Effector memory CD4-positive, alpha-beta T cell (primary cell): Measurements from ENCODE around the gene GRID1.

ENCODE experiments used
- DNase-seq, 3 donors: peaks; one replicate each; pipeline ENCODE4 v3.0.0-alpha.2; 2020
- H3K27ac ChIP-seq: 2 replicates; pipeline ENCODE4 v1.7.0; 2013; ENCODE audit warnings: mild to moderate bottlenecking, low read length, moderate library complexity; ENCODE audit not compliant: insufficient read depth, poor library complexity, severe bottlenecking
- H3K27me3 ChIP-seq: replicated peaks from 2 replicates; pipeline ENCODE4 v1.7.0; 2013; ENCODE audit warnings: mild to moderate bottlenecking, low read length; ENCODE audit not compliant: insufficient read depth, control insufficient read depth, poor library complexity, severe bottlenecking
- H3K36me3 ChIP-seq: 2 replicates; pipeline ENCODE4 v1.7.0; 2013; ENCODE audit warnings: mild to moderate bottlenecking, low read length, moderate library complexity; ENCODE audit not compliant: control insufficient read depth, insufficient read depth
- H3K4me1 ChIP-seq: 2 replicates; pipeline ENCODE4 v1.7.0; 2013; ENCODE audit warnings: low read length, mild to moderate bottlenecking; ENCODE audit not compliant: control insufficient read depth, insufficient read depth, poor library complexity, severe bottlenecking
- H3K4me3 ChIP-seq: 2 replicates; pipeline ENCODE4 v1.7.0; 2013; ENCODE audit warnings: low read length, low read depth, mild to moderate bottlenecking; ENCODE audit not compliant: insufficient read depth, poor library complexity, severe bottlenecking
- H3K9me3 ChIP-seq: 2 replicates; pipeline ENCODE4 v1.7.0; 2013; ENCODE audit warnings: mild to moderate bottlenecking, low read length, moderate library complexity; ENCODE audit not compliant: control insufficient read depth

GRID1 gene

GRCh38 chr10:86187499-86188239 is 178.9 kb downstream of the GRID1 start:
- Histone ChIP-seq H3K9me3 (no peaks in the 10 kb centered on the region), H3K4me3 (no peak overlapping the region)

GRCh38 chr10:86186633-86187032 is 180.0 kb downstream of the GRID1 start:
- H3K4me3 ChIP-seq: no peak overlapping the region
- H3K36me3 ChIP-seq: no peaks in the 10 kb centered on the region
- no peak for DNase-seq
- H3K27me3 ChIP-seq: no peaks in the 10 kb centered on the region
- H3K4me1 ChIP-seq: no peaks in the 10 kb centered on the region
- H3K27ac ChIP-seq: no peak overlapping the region
- H3K9me3 ChIP-seq: no peaks in the 10 kb centered on the region

More at GRCh38 chr10:86187499-86188239, 178.9 kb downstream of the GRID1 start:
- DNase-seq: no peak
- Histone ChIP-seq H3K27ac (no peak overlapping the region), H3K36me3 (no peaks in the 10 kb centered on the region), H3K4me1 (no peaks in the 10 kb centered on the region), H3K27me3 (no peaks in the 10 kb centered on the region)

GRCh38 chr10:86182595-86182994 is 184.0 kb downstream of the GRID1 start:
- no peak overlapping the region for H3K4me3 ChIP-seq
- H3K27me3 ChIP-seq: no peaks in the 10 kb centered on the region
- no peaks in the 10 kb centered on the region for H3K36me3 ChIP-seq
- no peak overlapping the region for H3K27ac ChIP-seq
- H3K4me1 ChIP-seq: no peaks in the 10 kb centered on the region
- no peak for DNase-seq
- H3K9me3 ChIP-seq: no peaks in the 10 kb centered on the region

GRCh38 chr10:86182150-86182549 is 184.4 kb downstream of the GRID1 start:
- Histone ChIP-seq H3K4me1 (no peaks in the 10 kb centered on the region), H3K9me3 (no peaks in the 10 kb centered on the region), H3K36me3 (no peaks in the 10 kb centered on the region), H3K27me3 (no peaks in the 10 kb centered on the region), H3K27ac (no peak overlapping the region), H3K4me3 (no peak overlapping the region)
- no peak for DNase-seq

GRCh38 chr10:86180861-86181260 is 185.7 kb downstream of the GRID1 start:
- H3K27me3 ChIP-seq: no peaks in the 10 kb centered on the region
- no peak for DNase-seq
- no peaks in the 10 kb centered on the region for H3K9me3 ChIP-seq
- H3K36me3 ChIP-seq: no peaks in the 10 kb centered on the region
- H3K27ac ChIP-seq: no peak overlapping the region
- H3K4me1 ChIP-seq: no peaks in the 10 kb centered on the region
- H3K4me3 ChIP-seq: no peak overlapping the region

GRCh38 chr10:86179961-86180360 is 186.6 kb downstream of the GRID1 start:
- no peaks in the 10 kb centered on the region for H3K9me3 ChIP-seq
- no peaks in the 10 kb centered on the region for H3K36me3 ChIP-seq

GRCh38 chr10:86179153-86179524 is 187.5 kb downstream of the GRID1 start:
- Histone ChIP-seq H3K36me3 (no peaks in the 10 kb centered on the region), H3K9me3 (no peaks in the 10 kb centered on the region), H3K4me1 (no peaks in the 10 kb centered on the region), H3K27ac (no peak overlapping the region), H3K27me3 (no peaks in the 10 kb centered on the region), H3K4me3 (no peak overlapping the region)
- no peak for DNase-seq

More at GRCh38 chr10:86179961-86180360, 186.6 kb downstream of the GRID1 start:
- no peak for DNase-seq
- H3K27me3 ChIP-seq: no peaks in the 10 kb centered on the region
- no peaks in the 10 kb centered on the region for H3K4me1 ChIP-seq
- no peak overlapping the region for H3K27ac ChIP-seq
- H3K4me3 ChIP-seq: no peak overlapping the region

GRCh38 chr10:86178401-86179152 is 188.0 kb downstream of the GRID1 start:
- H3K4me3 ChIP-seq: no peak overlapping the region
- H3K36me3 ChIP-seq: no peaks in the 10 kb centered on the region
- no peak for DNase-seq

GRCh38 chr10:86177537-86178155 is 188.9 kb downstream of the GRID1 start:
- no peaks in the 10 kb centered on the region for H3K4me1 ChIP-seq
- no peaks in the 10 kb centered on the region for H3K36me3 ChIP-seq
- no peaks in the 10 kb centered on the region for H3K27me3 ChIP-seq
- DNase-seq: no peak
- no peak overlapping the region for H3K4me3 ChIP-seq
- H3K27ac ChIP-seq: no peak overlapping the region
- no peaks in the 10 kb centered on the region for H3K9me3 ChIP-seq

More at GRCh38 chr10:86178401-86179152, 188.0 kb downstream of the GRID1 start:
- Histone ChIP-seq H3K27ac (no peak overlapping the region), H3K9me3 (no peaks in the 10 kb centered on the region), H3K4me1 (no peaks in the 10 kb centered on the region), H3K27me3 (no peaks in the 10 kb centered on the region)
